ENCODE results near the gene UNC13D. TPM values are rescaled to one million over a fixed set of nuclear protein-coding genes. Genes with fewer than 3 reads are reported as not detected.

The UNC13D gene
- total and polyA plus RNA-seq, 9 of the 15 experiments (the other 6 are each of a cell fraction or from before 2014, with no cell fraction given): 0.86 to 244 (median 69.2) TPM

DNA sequence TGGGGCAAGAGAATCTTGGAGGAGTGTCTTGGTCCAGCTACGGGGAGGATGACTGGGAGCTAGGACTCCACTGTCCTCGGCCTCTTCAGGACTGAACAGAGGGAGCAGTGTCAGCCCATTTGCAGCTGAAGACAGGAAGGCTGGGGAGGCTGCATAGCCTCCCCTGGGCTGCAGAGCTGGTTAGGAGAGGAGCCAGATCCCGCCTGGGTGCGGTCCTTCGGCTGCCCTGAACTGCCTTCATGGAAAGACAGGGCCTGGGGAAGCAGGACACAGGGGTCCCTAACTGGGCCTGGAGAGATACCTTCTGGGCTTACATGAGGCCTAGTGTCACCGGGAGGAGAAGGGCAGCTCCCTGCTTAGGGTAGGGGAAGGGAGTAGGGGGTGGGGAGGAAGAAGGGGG, 26.6 kb downstream of the UNC13D start:
- Histone ChIP-seq H3K4me3 (no peak overlapping the region), H3K4me1 (replicated peaks in 1 of 2; ENCODE audit: control insufficient read depth in 2 of 2, insufficient read depth in 2 of 2, low read length in 2 of 2) (peaks cover 0 to 21% of the 10 kb centered on the region in 2 experiments; a peak in 1 of 5 replicates), H2AFZ (ENCODE audit: low read depth, low read length) (no peak overlapping the region), H3K9me1 (ENCODE audit: control insufficient read depth, insufficient read depth, low read length) (peaks cover 3% of the 10 kb centered on the region), H3K4me2 (ENCODE audit: insufficient read depth, low read length) (no peak overlapping the region), H3K79me2 (ENCODE audit: control insufficient read depth, insufficient read depth, low read length) (no peaks in the 10 kb centered on the region), H4K20me1 (replicated peaks; ENCODE audit: control insufficient read depth, insufficient read depth, low read length) (no peaks in the 10 kb centered on the region), H3K9ac (ENCODE audit: insufficient read depth in 1 of 2, low read depth in 2 of 2, low read length in 2 of 2) (no peak overlapping the region), H3K9me3 (replicated peaks; ENCODE audit: control insufficient read depth, insufficient read depth, low read depth, low read length) (no peaks in the 10 kb centered on the region), H3K27ac (ENCODE audit: extremely low read depth, low read depth, low read length) (no peak overlapping the region), H3K36me3 (ENCODE audit: control insufficient read depth, insufficient read depth, low read length) (peaks cover 74% of the 10 kb centered on the region; the same call in 2 of the 3 replicates), H3K27me3 (ENCODE audit: control insufficient read depth in 2 of 2, insufficient read depth in 2 of 2, low read length in 2 of 2) (no peaks in the 10 kb centered on the region)
- no TSS peak for BruUV-seq (replicated peaks)
- ATAC-seq: no peak
- ChIA-PET POLR2A (interaction anchor here (0.6 to 1.3 kb wide), 6 partner anchors 10 to 244 kb away, joined by 3 to 6 read pairs (median 4); no protein-coding TSS in a partner anchor), CTCF (ENCODE audit: low intra/inter-chr PET ratio) (no interaction called here)
- DNase-seq (ENCODE audit: extremely low read depth in 1 of 4, low spot score in 3 of 4): no peak
- in situ Hi-C loops (cut with MboI): no loop called here
- TF ChIP-seq PHB2 (IDR thresholded peaks at IDR 0.05; ENCODE audit: low read depth): no peak
- no peak for TF ChIP-seq SIRT6 (IDR thresholded peaks at IDR 0.05; ENCODE audit: low read depth, low read length)
- TF ChIP-seq ASH1L (IDR thresholded peaks at IDR 0.05; ENCODE audit: borderline replicate concordance, low read depth, partially characterized antibody): no peak
- 81% methylated on average over 6 of the region's 6 CpGs for WGBS (ENCODE audit: insufficient coverage, low coverage, missing lambda C conversion rate)
- intact Hi-C loops (cut with micrococcal nuclease): no loop called here
- FAIRE-seq: no peak

DNA sequence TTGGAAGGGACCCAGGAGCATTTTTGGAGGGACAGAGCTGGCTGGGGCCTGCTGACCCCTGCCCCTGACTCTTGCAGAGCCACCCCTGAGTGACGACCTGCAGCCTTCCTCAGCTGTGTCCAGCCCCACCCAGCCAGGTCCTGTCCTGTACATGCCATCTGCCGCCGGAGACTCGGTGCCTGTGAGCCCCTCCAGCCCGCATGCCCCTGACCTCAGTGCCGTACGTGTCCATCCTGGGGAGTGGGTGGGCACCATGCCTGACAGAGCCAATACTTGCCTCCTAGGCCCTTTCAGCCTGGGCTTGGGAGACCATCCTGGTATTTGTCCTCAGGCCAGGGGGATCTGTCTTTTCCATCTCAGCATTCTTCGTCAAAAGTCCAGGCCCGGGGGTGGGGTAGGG, 27.5 kb downstream of the UNC13D start:
- no peak overlapping the region for H3K4me2 ChIP-seq (ENCODE audit: insufficient read depth, low read length)
- 94% methylated on average over 9 of the region's 9 CpGs for WGBS (ENCODE audit: insufficient coverage, low coverage, missing lambda C conversion rate)
- POLR2A ChIA-PET: interaction anchor here (0.7 to 2.8 kb wide), 4 partner anchors 9 to 40 kb away, joined by 3 to 34 read pairs (median 9); no protein-coding TSS in a partner anchor
- H3K36me3 ChIP-seq (ENCODE audit: control insufficient read depth, insufficient read depth, low read length): peaks cover 77% of the 10 kb centered on the region; the same call in 2 of the 3 replicates
- H3K4me3 ChIP-seq: no peak overlapping the region
- no peaks in the 10 kb centered on the region for H3K9me3 ChIP-seq (replicated peaks; ENCODE audit: control insufficient read depth, insufficient read depth, low read depth, low read length)
- H3K4me1 ChIP-seq (replicated peaks in 1 of 2; ENCODE audit: control insufficient read depth in 2 of 2, insufficient read depth in 2 of 2, low read length in 2 of 2): peaks cover 0 to 21% of the 10 kb centered on the region in 2 experiments; a peak in 1 of 5 replicates
- H4K20me1 ChIP-seq (replicated peaks; ENCODE audit: control insufficient read depth, insufficient read depth, low read length): no peaks in the 10 kb centered on the region
- no peak overlapping the region for H2AFZ ChIP-seq (ENCODE audit: low read depth, low read length)
- H3K79me2 ChIP-seq (ENCODE audit: control insufficient read depth, insufficient read depth, low read length): no peaks in the 10 kb centered on the region
- H3K9ac ChIP-seq (ENCODE audit: insufficient read depth in 1 of 2, low read depth in 2 of 2, low read length in 2 of 2): no peak overlapping the region
- intact Hi-C loops (cut with micrococcal nuclease) (no loop called here), in situ Hi-C loops (cut with MboI) (no loop called here)
- TF ChIP-seq POLR2A (conservative IDR thresholded peaks at IDR 0.05): no peak
- TF ChIP-seq ZNF699 (CRISPR knock-in tag; IDR thresholded peaks at IDR 0.05; ENCODE audit: insufficient replicate concordance): no peak
- TF ChIP-seq TRIM24 (IDR thresholded peaks at IDR 0.05): no peak
- TF ChIP-seq AFF1 (IDR thresholded peaks at IDR 0.05; ENCODE audit: low read depth in 1 of 2, partially characterized antibody in 2 of 2): no peak
- no peak for TF ChIP-seq SAFB (IDR thresholded peaks at IDR 0.05; ENCODE audit: borderline replicate concordance, low read depth, low read length)
- no peak for TF ChIP-seq TCF7 (IDR thresholded peaks at IDR 0.05; ENCODE audit: borderline replicate concordance)
- no peak for TF ChIP-seq TCF15 (CRISPR knock-in tag; IDR thresholded peaks at IDR 0.05)
- DNase-seq (ENCODE audit: extremely low read depth in 1 of 4, low spot score in 3 of 4) (no peak), FAIRE-seq (no peak), ATAC-seq (no peak)
- H3K9me1 ChIP-seq (ENCODE audit: control insufficient read depth, insufficient read depth, low read length): peaks cover 3% of the 10 kb centered on the region
- no peaks in the 10 kb centered on the region for H3K27me3 ChIP-seq (ENCODE audit: control insufficient read depth in 2 of 2, insufficient read depth in 2 of 2, low read length in 2 of 2)
- BruUV-seq (replicated peaks): no TSS peak
- CTCF ChIA-PET (ENCODE audit: low intra/inter-chr PET ratio): no interaction called here
- no peak overlapping the region for H3K27ac ChIP-seq (ENCODE audit: extremely low read depth, low read depth, low read length)
